ENCODE results near the gene MAT2A.

DNA sequence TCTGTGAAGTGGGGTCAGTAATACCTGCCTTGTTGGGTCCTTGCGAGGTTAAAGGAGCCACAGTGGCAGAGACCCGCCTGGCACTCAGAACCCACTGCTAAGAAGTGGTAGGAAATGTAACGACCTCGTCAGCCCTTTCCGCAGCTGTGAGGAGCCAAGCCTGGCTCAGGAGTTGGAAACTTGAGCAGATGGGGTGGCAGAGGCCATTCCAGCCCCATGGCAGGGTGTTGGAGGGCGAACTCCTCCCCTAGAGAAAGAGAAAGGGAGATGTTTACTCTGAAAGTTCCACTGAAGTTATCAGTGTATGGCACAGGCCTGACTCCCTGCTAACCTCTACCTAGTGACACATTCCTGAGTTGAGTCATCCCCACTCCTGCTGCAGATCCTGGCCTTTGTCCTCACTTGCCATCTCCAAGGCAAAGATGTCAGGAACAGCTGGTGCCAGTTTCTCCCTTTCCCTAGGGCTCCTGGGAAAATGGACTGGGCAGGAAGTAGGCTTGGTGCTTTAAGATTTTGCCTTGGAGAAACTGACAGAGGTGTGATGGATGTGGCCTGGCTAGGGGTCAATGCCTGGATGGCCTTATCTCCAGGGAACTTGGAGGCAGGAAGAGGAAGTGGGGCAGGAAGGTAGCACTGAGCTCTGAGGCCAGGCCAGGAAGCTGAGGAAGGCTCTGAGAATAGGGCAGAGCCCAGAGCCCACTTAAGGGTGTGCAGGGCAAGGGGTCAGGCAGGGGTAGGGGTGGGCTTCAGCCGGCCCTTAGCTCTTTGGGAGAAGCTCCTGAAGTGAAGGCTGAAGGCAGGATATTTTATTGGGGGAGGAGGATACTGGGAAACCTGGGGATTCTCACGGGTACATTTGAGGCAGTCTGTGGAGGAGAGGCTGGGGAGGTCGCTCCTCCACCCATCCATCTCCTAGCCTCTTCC, 46.2 kb downstream of the MAT2A start:
- TF ChIP-seq GATAD2B (conservative IDR thresholded peaks at IDR 0.05; ENCODE audit: low read depth) (no peak), STAT3 (IDR thresholded peaks at IDR 0.05; ENCODE audit: low read depth, low read length) (no peak), MXI1 (IDR thresholded peaks at IDR 0.05; ENCODE audit: low read depth, low read length) (no peak), HDAC2 (IDR thresholded peaks at IDR 0.05) (no peak), ZZZ3 (IDR thresholded peaks at IDR 0.05; ENCODE audit: control insufficient read depth, insufficient read length, low read depth) (no peak), POLR2A (IDR thresholded peaks at IDR 0.05; ENCODE audit: low read depth, low read length) (no peak), TAF1 (IDR thresholded peaks at IDR 0.05; ENCODE audit: borderline replicate concordance, low read depth, low read length) (no peak), STAT1 (conservative IDR thresholded peaks at IDR 0.05) (no peak), CEBPB (IDR thresholded peaks at IDR 0.05; ENCODE audit: borderline replicate concordance in 1 of 2, low read depth in 2 of 2, low read length in 2 of 2) (no peak), RAD21 (IDR thresholded peaks at IDR 0.05; ENCODE audit: insufficient read depth, low read depth, low read length) (no peak)
- TF ChIP-seq, protein P1, sequence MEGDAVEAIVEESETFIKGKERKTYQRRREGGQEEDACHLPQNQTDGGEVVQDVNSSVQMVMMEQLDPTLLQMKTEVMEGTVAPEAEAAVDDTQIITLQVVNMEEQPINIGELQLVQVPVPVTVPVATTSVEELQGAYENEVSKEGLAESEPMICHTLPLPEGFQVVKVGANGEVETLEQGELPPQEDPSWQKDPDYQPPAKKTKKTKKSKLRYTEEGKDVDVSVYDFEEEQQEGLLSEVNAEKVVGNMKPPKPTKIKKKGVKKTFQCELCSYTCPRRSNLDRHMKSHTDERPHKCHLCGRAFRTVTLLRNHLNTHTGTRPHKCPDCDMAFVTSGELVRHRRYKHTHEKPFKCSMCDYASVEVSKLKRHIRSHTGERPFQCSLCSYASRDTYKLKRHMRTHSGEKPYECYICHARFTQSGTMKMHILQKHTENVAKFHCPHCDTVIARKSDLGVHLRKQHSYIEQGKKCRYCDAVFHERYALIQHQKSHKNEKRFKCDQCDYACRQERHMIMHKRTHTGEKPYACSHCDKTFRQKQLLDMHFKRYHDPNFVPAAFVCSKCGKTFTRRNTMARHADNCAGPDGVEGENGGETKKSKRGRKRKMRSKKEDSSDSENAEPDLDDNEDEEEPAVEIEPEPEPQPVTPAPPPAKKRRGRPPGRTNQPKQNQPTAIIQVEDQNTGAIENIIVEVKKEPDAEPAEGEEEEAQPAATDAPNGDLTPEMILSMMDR (IDR thresholded peaks at IDR 0.05 in 2 of 3, conservative IDR thresholded peaks at IDR 0.05 in 1 of 3; ENCODE audit: control insufficient read depth in 2 of 3, extremely low read depth in 1 of 3, insufficient read depth in 1 of 3, low read depth in 3 of 3, low read length in 3 of 3), result no peak
- TF ChIP-seq, protein P2, sequence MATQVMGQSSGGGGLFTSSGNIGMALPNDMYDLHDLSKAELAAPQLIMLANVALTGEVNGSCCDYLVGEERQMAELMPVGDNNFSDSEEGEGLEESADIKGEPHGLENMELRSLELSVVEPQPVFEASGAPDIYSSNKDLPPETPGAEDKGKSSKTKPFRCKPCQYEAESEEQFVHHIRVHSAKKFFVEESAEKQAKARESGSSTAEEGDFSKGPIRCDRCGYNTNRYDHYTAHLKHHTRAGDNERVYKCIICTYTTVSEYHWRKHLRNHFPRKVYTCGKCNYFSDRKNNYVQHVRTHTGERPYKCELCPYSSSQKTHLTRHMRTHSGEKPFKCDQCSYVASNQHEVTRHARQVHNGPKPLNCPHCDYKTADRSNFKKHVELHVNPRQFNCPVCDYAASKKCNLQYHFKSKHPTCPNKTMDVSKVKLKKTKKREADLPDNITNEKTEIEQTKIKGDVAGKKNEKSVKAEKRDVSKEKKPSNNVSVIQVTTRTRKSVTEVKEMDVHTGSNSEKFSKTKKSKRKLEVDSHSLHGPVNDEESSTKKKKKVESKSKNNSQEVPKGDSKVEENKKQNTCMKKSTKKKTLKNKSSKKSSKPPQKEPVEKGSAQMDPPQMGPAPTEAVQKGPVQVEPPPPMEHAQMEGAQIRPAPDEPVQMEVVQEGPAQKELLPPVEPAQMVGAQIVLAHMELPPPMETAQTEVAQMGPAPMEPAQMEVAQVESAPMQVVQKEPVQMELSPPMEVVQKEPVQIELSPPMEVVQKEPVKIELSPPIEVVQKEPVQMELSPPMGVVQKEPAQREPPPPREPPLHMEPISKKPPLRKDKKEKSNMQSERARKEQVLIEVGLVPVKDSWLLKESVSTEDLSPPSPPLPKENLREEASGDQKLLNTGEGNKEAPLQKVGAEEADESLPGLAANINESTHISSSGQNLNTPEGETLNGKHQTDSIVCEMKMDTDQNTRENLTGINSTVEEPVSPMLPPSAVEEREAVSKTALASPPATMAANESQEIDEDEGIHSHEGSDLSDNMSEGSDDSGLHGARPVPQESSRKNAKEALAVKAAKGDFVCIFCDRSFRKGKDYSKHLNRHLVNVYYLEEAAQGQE (IDR thresholded peaks at IDR 0.05; ENCODE audit: low read depth, low read length), result no peak
